ENCODE measurements around the gene KY.

Gene KY

GRCh38 chr3:134619301-134619615, 31.6 kb downstream of the KY start:
- no peak for DNase-seq

- DNase-seq = no peak
These were observed 32.1 kb downstream of the KY start for GRCh38 chr3:134618478-134619300.

DNA sequence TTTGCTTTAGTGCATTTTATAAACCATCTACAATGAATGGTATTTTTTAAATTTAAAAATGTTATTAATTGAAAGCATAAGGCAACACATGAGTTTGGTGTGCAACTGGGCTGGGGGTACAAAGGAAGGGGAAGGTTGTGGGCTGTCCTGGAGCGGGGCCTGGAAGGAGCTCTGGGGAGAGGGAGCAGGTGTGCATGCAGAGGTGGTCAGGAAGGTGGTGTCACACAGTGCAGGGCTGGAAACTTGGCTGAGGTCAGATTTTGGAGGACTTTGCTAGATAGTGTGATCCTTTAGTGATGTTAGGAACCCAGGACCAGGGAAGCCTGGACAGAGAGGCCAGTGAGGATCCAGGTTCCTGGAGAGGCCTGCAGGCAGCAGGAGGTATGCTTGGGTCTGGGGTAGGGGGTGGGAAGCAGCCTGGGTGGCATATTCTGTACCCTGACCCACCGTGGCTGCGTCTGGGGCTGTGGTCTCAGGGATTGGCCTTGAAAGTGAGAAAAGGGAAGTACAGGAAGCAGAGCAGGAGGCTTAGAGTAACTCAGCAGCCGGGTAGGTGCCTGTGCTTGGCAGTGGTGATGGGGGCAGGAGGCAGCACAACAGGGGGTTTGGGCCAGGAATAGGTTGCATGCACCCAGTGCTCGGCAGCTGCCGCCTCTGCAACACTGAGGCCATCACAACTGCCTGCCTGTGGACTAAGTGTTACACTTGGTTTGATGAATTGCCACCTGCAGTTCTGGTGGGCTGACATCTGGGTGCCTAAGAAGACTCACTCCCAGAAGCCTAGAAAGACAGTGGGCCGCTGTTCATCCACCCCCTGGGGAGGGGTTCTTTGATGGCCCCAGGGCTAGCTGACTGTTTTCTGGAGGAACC, 33.0 kb downstream of the KY start:
- no peak for DNase-seq

DNA sequence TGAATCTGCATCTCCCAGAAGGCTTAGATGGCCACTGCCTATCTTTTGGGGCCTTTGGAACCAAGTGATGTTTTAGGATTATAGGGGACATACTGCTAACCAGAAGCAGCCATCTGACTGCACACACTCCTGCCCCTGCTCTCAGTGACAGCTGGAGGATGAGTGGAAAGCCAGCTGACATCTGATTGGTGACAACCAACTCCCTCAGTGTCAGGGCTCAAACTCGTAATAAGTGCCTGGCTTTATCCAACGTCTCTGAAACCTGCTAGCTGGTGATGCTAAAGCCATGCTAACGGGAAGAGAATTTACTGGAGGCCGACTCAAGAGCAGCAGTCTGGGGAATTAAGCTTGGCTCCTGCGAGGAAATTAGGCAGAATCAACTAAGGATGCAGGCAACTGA, 35.1 kb downstream of the KY start:
- DNase-seq = no peak

- DNase-seq = no peak
These were observed 35.9 kb downstream of the KY start for GRCh38 chr3:134614955-134615354.

GRCh38 chr3:134613006-134613520, 37.8 kb downstream of the KY start:
- DNase-seq = no peak

DNA sequence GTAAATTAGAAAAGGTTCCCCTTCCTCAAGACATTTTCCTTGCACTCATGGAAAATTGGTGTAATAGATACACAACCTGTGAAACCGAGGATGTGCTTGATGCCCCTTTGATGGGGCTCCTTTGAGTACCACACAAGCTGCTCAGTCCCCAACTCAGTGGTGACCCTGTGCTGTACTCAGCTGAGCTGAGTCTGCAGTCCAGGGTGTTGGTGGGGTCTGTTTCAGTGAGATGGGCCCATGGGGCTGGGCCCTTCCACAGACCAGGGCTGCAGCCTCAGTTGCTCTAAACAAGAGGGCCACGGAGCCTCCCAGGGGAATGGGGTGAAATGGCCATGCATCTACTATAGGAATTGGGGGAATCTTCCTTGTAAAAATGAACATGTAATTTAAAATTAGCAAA, 39.3 kb downstream of the KY start:
- DNase-seq = no peak

- DNase-seq = no peak
These were observed 40.1 kb downstream of the KY start for GRCh38 chr3:134610432-134611385.

DNA sequence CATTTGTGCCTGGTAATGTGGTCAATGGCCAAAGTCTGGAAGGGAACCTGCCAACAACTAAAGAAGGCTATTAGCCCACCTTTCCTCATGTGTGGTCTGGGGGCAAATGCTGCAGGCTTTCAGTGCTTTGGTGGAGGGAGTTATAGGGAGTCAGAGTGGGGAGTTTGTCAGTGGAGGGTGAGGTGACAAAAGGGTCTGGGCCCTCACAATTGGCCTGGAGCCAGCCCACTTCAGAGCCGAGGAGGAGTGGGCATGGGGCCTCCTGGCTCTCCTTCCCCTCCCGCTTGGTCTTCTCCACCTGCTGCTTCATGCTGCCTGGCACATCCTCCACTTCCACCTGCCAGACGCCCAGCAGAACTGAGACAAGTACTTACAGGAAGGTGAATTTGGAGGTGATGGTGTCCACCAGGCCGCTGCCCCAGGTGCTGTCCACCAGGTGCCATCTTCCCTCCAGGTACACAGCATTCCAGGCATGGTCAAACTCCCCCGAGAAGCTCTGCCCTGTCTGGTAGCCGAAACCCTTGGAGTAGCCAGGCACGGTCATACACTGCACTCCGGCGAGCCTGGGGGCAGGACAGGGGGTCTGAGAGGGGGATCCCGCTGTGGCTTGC, 40.9 kb downstream of the KY start:
- DNase-seq = no peak

DNA sequence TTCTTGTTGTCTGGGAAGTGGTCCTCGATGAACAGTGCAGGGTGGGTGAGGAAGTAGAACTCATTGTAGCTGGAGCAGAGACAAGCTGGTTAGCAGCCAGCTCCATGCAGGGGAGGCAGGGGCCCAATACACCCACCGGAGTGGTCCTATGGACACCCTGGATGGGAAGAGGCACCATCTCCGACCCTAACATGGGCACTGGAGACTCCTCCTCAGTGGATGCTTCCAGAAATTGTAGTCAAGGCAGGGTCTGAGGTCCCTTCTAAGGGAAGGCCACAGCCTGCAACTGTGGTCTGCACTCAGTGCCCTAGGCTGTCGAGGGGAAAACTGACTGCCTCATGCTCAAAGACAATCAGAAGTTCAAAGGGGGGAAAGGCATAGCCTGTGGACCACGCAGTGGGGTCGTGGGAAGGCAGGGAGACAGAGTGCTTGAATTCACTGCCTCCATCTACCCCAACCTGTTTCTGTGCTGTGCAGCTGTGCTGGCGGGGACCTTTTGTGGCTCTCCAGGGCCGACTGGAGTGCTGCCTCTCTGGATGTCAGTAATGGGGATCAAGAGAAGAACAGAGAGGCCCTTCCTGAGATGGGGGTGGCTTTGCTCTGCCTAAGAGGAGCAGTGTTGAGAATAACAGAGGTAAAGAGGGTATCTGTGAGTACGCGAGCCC, 41.9 kb downstream of the KY start:
- no peak for DNase-seq

GRCh38 chr3:134608023-134608770, 42.6 kb downstream of the KY start:
- no peak for DNase-seq

DNA sequence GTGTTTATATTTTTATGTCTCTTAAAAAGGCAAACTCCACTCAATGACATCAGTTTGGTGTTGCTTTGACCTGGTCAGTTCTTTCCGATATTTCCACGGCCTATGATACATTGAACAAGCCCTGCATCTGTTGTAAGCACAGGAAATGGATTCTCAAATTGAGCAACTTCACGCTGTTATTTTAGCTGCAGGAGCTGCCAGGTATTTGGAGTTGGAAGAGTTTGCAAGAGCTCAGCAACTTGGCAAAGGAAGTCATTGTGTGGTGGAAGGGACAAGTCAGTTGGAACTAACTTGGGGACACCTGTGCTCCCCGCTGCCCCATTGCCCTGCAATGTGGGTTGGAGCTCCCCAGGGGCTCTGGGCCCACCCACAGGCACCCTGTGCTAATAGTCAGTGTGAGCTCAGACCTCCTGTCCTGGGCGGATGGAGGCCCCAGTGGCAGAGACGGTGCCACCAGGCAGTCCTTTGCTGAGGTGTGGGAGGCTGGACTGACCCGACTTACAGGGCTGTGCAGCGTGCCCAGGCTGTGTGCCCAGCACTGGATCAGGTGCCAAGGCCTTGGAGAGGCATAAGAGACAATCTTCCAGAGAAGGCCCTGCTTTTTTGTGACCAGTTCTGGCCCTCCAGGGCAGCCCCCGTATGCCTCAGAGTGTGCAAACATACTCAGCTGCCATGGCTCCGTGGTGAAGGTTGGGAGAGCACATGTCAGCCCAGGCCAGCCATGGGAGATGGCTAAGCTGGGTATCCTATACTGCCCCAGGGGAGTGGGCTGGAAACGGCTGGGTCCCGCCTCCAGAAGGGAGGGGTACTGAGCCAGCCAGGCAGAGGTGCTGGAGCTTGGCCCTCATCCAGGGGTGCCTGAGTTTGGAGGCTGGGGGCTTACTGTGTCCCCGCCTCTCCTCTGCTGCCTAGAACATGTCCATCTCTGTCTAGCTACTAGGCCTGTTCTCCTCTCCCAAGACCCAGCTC, 43.5 kb downstream of the KY start:
- DNase-seq = no peak

- DNase-seq = no peak
These were observed 44.5 kb downstream of the KY start for GRCh38 chr3:134606033-134607025.

GRCh38 chr3:134605556-134605955, 45.3 kb downstream of the KY start:
- no peak for DNase-seq

GRCh38 chr3:134603956-134604355, 46.9 kb downstream of the KY start:
- no peak for DNase-seq

DNA sequence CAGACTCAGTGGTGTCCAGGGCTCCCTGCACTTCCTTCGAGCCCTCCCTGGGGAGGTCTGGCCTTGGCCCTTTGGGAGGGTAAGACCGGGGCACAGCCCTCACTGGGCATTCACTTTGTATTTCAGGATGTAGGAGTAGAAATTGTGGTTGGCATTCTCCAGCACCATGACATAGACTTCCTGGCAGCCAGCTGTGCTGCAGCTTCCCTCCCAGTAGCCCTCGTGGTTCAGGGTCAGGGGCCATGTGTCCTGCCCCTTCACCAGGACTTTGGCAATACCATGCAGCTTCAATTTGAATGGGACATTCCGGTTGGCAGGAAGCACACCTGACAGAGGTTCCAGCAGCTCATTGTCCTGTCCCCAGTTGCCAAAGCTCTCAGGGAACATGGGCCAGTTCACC, 47.3 kb downstream of the KY start:
- DNase-seq = no peak

- no peak for DNase-seq
These were observed 48.4 kb downstream of the KY start for GRCh38 chr3:134602440-134602814.
